NOMO-1 treated with dmso at 0.1 percent for 144 hours (cell line): ENCODE results near the gene SLC6A2.

Experiments used
- DNase-seq: peaks from one replicate; lab custom pipeline; 2025; ENCODE audit not compliant: unreplicated experiment; lab: John Stamatoyannopoulos, UW

The SLC6A2 gene

GRCh38 chr16:55647343-55647742 is 8.4 kb upstream of the SLC6A2 start:
- no peak for DNase-seq

GRCh38 chr16:55647798-55648197 is 8.0 kb upstream of the SLC6A2 start:
- DNase-seq, result no peak

GRCh38 chr16:55651841-55652824 is 3.7 kb upstream of the SLC6A2 start:
- no peak for DNase-seq

- DNase-seq, result no peak
Measured at GRCh38 chr16:55653106-55653505, 2.7 kb upstream of the SLC6A2 start.

GRCh38 chr16:55655381-55655896 is 349 bp upstream of the SLC6A2 start:
- DNase-seq, result no peak

GRCh38 chr16:55656691-55657092 is 904 bp downstream of the SLC6A2 start:
- no peak for DNase-seq

- DNase-seq, result no peak
Measured at GRCh38 chr16:55657616-55658015, 1.8 kb downstream of the SLC6A2 start.

- no peak for DNase-seq
Measured at GRCh38 chr16:55658898-55659420, 3.2 kb downstream of the SLC6A2 start.

GRCh38 chr16:55660026-55660425 is 4.2 kb downstream of the SLC6A2 start:
- no peak for DNase-seq

GRCh38 chr16:55660828-55661227 is 5.0 kb downstream of the SLC6A2 start:
- no peak for DNase-seq

GRCh38 chr16:55661941-55662643 is 6.3 kb downstream of the SLC6A2 start:
- no peak for DNase-seq

GRCh38 chr16:55662644-55663031 is 6.8 kb downstream of the SLC6A2 start:
- no peak for DNase-seq

GRCh38 chr16:55663225-55663624 is 7.4 kb downstream of the SLC6A2 start:
- DNase-seq, result no peak

GRCh38 chr16:55663765-55664677 is 8.2 kb downstream of the SLC6A2 start:
- DNase-seq, result no peak

- no peak for DNase-seq
Measured at GRCh38 chr16:55664786-55665407, 9.1 kb downstream of the SLC6A2 start.

GRCh38 chr16:55665511-55665910 is 9.7 kb downstream of the SLC6A2 start:
- DNase-seq, result no peak

GRCh38 chr16:55666012-55666411 is 10.2 kb downstream of the SLC6A2 start:
- DNase-seq, result no peak

GRCh38 chr16:55667753-55668152 is 12.0 kb downstream of the SLC6A2 start:
- DNase-seq, result no peak

GRCh38 chr16:55668340-55669281 is 12.8 kb downstream of the SLC6A2 start:
- no peak for DNase-seq
